ENCODE data around the gene PTGES2. TPM values are rescaled to one million over a fixed set of nuclear protein-coding genes. Genes with fewer than 3 reads are reported as not detected.
A peak's percentile ranks its signal among the peaks of the same experiment; 100 is the strongest.

Gene PTGES2
- total and polyA plus RNA-seq, 2 of the 13 experiments (the other 11 are each of a cell fraction or from before 2014, with no cell fraction given), result 63.7 to 79.8 TPM

GRCh38 chr9:128159522-128159783 is 31.9 kb upstream of the PTGES2 start (continued):
- TF ChIP-seq CTCF (CRISPR knock-in tag; IDR thresholded peaks at IDR 0.05), result no peak
- TF ChIP-seq REL (CRISPR knock-in tag; conservative IDR thresholded peaks at IDR 0.05), result no peak
- TF ChIP-seq ZNF776 (CRISPR knock-in tag; IDR thresholded peaks at IDR 0.05), result no peak
- TF ChIP-seq ZNF512 (CRISPR knock-in tag; IDR thresholded peaks at IDR 0.05), result no peak
- TF ChIP-seq KLF9 (CRISPR knock-in tag; IDR thresholded peaks at IDR 0.05; ENCODE audit: low read depth), result no peak
- TF ChIP-seq NFE2 (CRISPR knock-in tag; IDR thresholded peaks at IDR 0.05), result no peak
- TF ChIP-seq BCL6 (CRISPR knock-in tag; IDR thresholded peaks at IDR 0.05), result no peak
- no peak for TF ChIP-seq KAT2B (IDR thresholded peaks at IDR 0.05; ENCODE audit: borderline replicate concordance, low read depth, low read length)
- TF ChIP-seq SUZ12 (IDR thresholded peaks at IDR 0.05; ENCODE audit: low read depth, low read length), result no peak
- TF ChIP-seq NFKB2 (CRISPR knock-in tag; IDR thresholded peaks at IDR 0.05; ENCODE audit: borderline replicate concordance), result no peak
- TF ChIP-seq ZNF362 (CRISPR knock-in tag; IDR thresholded peaks at IDR 0.05; ENCODE audit: borderline replicate concordance), result no peak
- peak; percentile 11; the same call in 1 of the 2 replicates for TF ChIP-seq SPEN (CRISPR knock-in tag; IDR thresholded peaks at IDR 0.05; ENCODE audit: low read depth)
- TF ChIP-seq ZNF30 (CRISPR knock-in tag; IDR thresholded peaks at IDR 0.05), result no peak
- no peak for TF ChIP-seq NCOA2 (CRISPR knock-in tag; IDR thresholded peaks at IDR 0.05)
- no peak for TF ChIP-seq SALL2 (CRISPR knock-in tag; IDR thresholded peaks at IDR 0.05)
- TF ChIP-seq ZNF335 (CRISPR knock-in tag; IDR thresholded peaks at IDR 0.05), result 0 out of 2 replicates have a peak, but pooled peaks have one; percentile 5
- TF ChIP-seq ZNF329 (CRISPR knock-in tag; IDR thresholded peaks at IDR 0.05; ENCODE audit: low read depth), result no peak
- TF ChIP-seq STAG1 (CRISPR knock-in tag; IDR thresholded peaks at IDR 0.05), result no peak
- TF ChIP-seq ZNF136 (CRISPR knock-in tag; IDR thresholded peaks at IDR 0.05; ENCODE audit: low read depth), result no peak
- no peak for TF ChIP-seq ZNF501 (CRISPR knock-in tag; IDR thresholded peaks at IDR 0.05)
- TF ChIP-seq MTF2 (CRISPR knock-in tag; IDR thresholded peaks at IDR 0.05; ENCODE audit: borderline replicate concordance), result no peak
- TF ChIP-seq THAP7 (CRISPR knock-in tag; IDR thresholded peaks at IDR 0.05), result no peak
- no peak for TF ChIP-seq SP5 (CRISPR knock-in tag; IDR thresholded peaks at IDR 0.05; ENCODE audit: borderline replicate concordance, low read depth)
- TF ChIP-seq PHF20 (CRISPR knock-in tag; IDR thresholded peaks at IDR 0.05), result peak; percentile 47
- peak; percentile 48 for TF ChIP-seq GABPA (IDR thresholded peaks at IDR 0.05; ENCODE audit: low read depth, low read length)
- peak; percentile 82 for TF ChIP-seq GABPA (CRISPR knock-in tag; IDR thresholded peaks at IDR 0.05; ENCODE audit: low read depth)
- no peak for TF ChIP-seq U2AF2 (IDR thresholded peaks at IDR 0.05; ENCODE audit: low read depth, low read length)
- TF ChIP-seq SRSF1 (optimal IDR thresholded peaks at IDR 0.05; ENCODE audit: low read depth, low read length), result peak; percentile 62
